Fibroblast of skin of abdomen (primary cell): ENCODE measurements around the gene TMEM145.
"Not testable (repeated sequence)": the region's sequence is repeated elsewhere in the genome, so short reads cannot be mapped to it uniquely, and the experiment has no call there.

Source experiments
- DNase-seq: peaks from one replicate; pipeline ENCODE4 v3.0.0-alpha.2; 2013

Gene TMEM145

DNA sequence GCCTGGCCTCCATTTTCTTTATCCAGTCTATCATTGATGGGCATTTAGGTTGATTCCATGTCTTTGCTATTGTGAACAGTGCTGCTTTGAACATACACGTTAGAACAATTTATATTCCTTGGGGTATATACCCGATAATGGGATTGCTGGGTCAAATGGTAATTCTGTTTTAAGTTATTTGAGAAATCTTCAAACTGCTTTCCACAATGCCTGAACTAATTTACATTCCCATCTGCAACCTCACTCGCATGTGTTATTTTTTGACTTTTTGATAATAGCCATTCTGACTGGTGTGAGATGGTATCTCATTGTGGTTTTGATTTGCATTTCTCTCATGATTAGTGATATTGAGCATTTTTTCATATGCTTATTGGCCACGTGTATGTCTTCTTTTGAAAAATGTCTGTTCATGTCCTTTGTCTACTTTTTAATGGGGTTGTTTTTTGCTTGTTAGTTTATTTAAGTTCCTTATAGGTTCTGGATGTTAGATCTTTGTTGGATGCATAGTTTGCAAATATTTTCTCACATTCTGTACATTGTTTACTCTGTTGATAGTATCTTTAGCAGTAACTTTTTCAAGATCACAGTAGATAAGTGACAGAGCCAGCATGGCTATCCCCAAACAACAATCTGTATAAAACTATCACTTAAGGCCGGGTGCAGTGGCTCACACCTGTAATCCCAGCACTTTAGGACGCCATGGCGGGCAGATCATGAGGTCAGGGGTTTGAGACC lies 26.2 kb downstream of the TMEM145 start:
- DNase-seq = not testable (repeated sequence)

DNA sequence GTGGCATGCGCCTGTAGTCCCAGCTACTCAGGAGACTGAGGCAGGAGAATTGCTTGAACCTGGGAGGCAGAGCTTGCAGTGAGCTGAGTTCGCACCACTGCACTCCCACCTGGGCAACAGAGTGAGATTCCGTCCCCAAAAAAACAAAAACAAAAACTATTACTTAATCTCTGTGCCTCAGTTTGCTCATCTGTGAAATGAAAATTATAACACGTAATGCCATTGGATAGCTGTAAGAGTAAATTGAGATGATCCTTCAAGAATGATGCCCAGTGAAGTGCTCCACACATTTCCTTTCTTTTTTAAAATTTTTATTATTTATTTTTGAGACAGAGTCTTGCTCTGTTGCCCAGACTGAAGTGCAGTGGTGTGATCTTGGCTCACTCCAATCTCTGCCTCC lies 26.8 kb downstream of the TMEM145 start:
- not testable (repeated sequence) for DNase-seq

DNA sequence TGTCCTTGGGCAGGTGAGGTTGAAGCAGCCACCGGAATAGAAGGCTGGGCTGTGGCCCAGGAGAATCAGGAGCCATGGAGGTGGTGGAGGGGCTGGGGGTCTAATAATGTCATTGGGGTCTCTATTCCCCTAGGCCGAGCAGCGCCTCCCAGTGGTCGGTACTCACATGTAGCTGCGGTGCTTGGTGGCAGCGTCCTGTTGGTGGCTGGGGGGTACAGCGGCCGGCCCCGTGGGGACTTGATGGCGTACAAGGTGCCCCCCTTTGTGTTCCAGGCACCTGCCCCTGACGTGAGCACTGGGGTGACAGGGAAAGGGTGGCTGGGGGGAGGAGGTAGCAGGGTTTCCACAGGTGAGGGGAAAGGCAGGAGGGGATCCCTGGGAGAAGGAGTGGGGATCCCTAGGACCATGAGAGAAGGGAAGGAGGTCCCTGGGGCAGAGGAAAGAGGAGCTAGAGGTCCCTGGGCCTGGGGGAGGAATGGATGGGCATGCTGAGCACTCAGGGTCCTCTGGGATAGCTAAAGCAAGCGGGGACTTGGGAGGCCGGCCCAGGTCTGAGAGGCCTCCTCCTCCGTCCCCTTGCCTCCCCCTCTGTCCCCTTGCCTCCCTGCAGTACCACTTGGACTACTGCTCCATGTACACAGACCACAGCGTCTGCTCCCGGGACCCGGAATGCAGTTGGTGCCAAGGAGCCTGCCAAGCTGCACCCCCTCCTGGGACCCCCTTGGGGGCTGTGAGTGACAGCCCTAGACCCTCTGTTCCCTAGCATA lies 30.4 kb downstream of the TMEM145 start:
- DNase-seq = no peak

DNA sequence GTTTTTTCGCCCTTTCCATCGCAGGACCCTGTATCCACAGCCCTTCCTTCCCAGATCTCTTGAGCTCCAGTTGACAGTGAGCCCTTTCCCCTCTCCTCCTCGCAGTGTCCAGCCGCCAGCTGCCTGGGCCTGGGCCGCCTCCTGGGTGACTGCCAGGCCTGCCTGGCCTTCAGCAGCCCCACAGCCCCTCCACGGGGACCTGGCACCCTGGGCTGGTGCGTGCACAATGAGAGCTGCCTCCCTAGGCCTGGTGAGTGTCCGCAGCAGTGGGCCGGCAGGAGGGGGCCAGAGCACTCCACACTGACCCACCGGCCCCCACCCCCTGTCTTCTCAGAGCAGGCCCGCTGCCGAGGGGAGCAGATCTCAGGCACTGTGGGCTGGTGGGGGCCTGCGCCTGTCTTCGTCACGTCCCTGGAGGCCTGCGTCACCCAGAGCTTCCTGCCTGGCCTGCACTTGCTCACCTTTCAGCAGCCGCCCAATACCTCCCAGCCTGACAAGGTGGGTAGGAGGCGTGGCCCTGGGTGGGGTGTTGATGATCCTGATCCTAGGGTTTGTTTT lies 31.3 kb downstream of the TMEM145 start:
- no peak for DNase-seq

DNA sequence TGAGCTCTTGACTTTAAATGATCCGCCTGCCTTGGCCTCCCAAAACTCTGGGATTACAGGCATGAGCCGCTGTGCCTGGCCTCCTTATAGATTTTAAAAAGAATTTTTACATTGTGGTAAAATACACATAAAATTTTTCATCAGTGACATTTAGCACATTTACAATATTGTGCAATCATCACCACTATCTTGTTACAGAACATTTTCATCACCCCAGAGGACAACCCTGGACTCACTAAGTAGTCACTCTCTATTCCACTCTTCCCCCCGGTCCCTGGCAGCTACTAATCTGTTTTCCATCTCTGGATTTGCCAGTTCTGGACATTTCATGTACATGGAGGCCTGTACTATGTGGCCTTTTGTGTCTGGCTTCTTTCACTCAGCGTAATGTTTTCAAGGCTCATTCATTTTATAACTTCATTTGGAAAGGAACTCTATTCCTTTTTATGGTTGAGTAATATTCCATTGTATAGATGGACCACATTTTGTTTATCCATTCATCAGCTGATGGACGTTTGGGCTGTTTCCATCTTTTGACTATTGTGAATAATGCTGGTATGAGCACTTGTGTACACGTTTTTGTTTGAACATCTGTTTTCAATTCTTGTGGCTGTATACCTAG lies 32.2 kb downstream of the TMEM145 start:
- peak; percentile 40 for DNase-seq

DNA sequence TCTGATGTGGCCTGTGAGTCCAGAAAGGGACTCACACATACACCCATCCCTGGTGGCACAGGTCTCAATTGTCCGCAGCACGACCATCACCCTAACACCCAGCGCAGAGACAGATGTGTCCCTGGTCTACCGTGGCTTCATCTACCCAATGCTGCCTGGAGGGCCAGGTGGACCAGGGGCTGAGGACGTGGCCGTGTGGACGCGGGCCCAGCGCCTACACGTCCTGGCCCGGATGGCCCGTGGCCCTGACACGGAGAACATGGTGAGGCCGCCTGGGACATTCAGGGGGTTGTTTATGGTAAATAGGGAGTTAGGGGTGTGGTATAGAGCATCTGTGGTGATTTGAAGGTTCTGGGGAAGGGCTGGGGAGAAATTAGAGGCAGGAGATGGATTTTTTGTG lies 35.1 kb downstream of the TMEM145 start:
- DNase-seq = no peak

DNA sequence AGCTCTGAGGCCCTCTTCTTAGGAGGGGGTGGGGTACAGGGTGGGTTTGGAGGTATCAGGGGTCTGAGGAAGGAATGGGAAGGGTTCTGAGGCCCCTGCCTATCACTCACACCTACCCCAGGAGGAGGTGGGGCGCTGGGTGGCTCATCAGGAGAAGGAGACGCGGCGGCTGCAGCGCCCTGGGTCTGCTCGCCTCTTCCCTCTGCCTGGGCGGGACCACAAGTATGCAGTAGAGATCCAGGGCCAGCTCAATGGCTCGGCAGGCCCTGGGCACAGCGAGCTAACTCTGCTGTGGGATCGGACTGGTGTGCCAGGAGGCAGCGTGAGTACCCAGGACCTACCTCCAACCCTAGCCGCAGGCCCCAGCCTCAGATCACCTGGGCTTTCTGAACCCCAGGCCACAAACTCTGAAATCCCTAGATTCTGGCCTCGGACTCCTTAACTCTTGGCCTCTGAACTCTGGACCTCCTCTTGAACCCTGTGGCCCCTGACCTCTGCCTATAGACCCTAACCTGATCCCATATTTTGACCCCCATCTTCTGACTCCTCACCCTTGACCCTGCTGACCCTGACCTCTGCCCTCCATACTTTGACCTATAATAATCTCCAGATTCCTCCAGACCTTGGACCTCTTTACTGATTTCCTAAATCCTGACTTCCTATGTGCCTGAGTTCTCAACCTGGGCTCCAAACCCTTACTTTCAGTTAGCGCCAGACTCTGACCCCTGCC lies 36.4 kb downstream of the TMEM145 start:
- no peak for DNase-seq

DNA sequence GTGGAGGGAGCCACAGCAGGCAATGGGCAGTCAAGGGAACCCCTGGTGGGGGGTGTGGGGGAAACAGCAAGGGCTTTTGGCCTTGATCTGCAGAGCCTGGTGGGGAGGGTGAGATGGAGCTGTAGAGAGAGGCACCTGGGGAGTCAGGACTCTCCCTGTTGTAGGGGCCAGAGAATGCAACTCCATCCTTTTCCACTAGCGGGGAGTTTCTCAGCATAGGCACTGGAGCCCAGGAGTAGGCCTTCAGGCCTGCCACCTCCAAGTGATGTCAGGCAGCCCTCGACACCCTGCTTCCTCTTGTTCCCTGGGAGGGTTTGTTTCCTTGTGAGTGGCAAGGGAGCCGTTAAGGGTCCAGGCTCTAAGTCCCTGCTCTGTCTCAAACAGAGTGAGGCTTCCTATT lies 37.3 kb downstream of the TMEM145 start:
- no peak for DNase-seq

GRCh38 chr19:42351079-42351735 lies 38.1 kb downstream of the TMEM145 start:
- DNase-seq = no peak

DNA sequence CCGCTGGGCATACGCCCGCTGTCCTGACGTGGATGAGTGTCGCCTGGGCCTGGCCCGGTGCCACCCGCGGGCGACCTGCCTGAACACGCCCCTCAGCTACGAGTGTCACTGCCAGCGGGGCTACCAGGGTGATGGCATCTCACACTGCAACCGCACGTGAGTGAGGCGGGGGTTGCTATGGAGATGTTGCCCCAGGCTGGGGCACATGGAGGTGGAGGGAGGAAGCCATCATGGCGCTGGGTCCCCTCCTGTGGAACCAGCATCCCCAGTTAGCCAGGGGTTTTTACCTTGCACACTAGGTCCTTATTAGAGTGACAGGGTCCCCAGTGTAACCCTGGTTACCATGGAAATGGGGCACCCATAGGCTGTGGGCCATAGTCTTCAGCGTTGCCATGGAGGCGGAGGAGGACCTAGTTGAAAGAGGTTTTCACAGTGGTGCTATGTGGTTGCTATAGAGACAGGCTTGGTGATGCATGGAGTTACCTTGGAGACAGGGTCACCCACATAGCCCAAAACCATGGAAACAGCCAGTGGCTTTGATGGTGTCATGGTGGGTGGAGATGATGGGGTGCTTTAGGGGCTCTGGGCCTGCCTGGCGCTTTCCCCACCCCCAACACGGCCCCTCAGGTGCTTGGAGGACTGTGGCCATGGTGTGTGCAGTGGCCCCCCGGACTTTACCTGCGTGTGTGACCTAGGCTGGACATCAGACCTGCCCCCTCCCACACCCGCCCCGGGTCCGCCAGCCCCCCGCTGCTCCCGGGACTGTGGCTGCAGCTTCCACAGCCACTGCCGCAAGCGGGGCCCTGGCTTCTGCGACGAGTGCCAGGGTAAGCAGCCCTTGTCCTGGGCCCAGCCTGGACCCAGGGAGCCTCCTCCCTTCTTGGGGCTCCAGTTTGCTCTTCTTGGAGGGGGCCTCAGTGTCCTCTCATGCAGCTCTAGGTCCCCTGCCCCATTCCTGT lies 39.5 kb downstream of the TMEM145 start:
- no peak for DNase-seq

DNA sequence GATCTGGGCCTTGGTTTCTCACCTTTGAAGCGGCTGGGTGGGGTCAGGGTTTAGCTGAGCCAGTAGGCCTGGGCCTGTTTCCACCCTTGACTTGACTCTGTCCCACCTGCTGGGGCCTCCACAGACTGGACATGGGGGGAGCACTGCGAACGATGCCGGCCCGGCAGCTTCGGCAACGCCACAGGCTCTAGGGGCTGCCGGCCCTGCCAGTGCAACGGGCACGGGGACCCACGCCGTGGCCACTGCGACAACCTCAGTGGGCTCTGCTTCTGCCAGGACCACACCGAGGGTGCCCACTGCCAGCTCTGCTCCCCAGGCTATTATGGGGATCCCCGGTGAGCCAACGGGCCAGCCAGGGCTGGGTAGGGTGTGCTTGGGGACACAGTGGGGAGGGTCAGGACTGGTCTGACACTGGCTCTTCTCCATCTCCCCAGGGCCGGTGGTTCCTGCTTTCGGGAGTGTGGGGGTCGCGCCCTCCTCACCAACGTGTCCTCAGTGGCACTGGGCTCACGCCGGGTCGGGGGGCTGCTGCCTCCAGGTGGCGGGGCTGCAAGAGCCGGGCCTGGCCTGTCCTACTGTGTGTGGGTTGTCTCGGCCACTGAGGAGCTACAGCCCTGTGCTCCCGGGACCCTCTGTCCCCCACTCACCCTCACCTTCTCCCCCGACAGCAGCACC lies 40.4 kb downstream of the TMEM145 start:
- no peak for DNase-seq

- DNase-seq = no peak
These were observed 42.8 kb downstream of the TMEM145 start for GRCh38 chr19:42355896-42356295.

DNA sequence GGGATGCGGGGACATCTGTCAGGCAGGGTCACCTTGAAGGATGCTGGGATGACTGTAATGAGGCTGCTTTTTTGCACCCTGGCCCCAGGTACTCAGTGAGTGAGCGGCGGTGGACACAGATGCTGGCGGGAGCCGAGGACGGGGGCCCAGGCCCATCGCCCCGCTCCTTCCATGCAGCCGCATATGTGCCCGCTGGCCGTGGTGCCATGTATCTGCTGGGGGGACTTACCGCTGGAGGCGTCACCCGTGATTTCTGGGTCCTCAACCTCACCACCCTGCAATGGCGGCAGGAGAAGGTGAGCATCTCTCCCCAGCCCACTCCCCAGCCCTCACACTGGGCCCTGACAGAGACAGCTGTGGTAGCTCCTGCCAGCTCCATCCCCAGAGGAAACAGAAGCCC lies 43.6 kb downstream of the TMEM145 start:
- DNase-seq = no peak

GRCh38 chr19:42357290-42357689 lies 44.2 kb downstream of the TMEM145 start:
- DNase-seq = no peak

GRCh38 chr19:42360787-42361544 lies 47.9 kb downstream of the TMEM145 start:
- DNase-seq = no peak

- no peak for DNase-seq
These were observed 48.4 kb downstream of the TMEM145 start for GRCh38 chr19:42361545-42361910.

- no peak for DNase-seq
These were observed 49.2 kb downstream of the TMEM145 start for GRCh38 chr19:42362342-42362741.

- DNase-seq = no peak
These were observed 49.9 kb downstream of the TMEM145 start for GRCh38 chr19:42362891-42363440.
